Activated CD4-positive, CD25-positive, alpha-beta regulatory T cell (primary cell): Measurements from ENCODE around the gene RNF8.
"Not testable (repeated sequence)": the region's sequence is repeated elsewhere in the genome, so short reads cannot be mapped to it uniquely, and the experiment has no call there.

Source experiments
- DNase-seq, 4 experiments: peaks; one replicate each; lab custom pipeline; 2025; lab: John Stamatoyannopoulos, UW

Gene RNF8

GRCh38 chr6:37321516-37322415 is 32.0 kb upstream of the RNF8 start:
- DNase-seq, result no peak

GRCh38 chr6:37323580-37323979 is 30.2 kb upstream of the RNF8 start:
- DNase-seq, result no peak

- DNase-seq, result no peak
These were observed 29.4 kb upstream of the RNF8 start for GRCh38 chr6:37324131-37325033.

- not testable (repeated sequence) for DNase-seq
These were observed 23.4 kb upstream of the RNF8 start for GRCh38 chr6:37330345-37330744.

GRCh38 chr6:37331047-37331446 is 22.7 kb upstream of the RNF8 start:
- no peak for DNase-seq

GRCh38 chr6:37332894-37333293 is 20.9 kb upstream of the RNF8 start:
- DNase-seq, result no peak

- DNase-seq, result no peak
These were observed 19.7 kb upstream of the RNF8 start for GRCh38 chr6:37334047-37334446.

GRCh38 chr6:37338317-37338716 is 15.5 kb upstream of the RNF8 start:
- DNase-seq, result not testable (repeated sequence)

- no peak for DNase-seq
These were observed 15.0 kb upstream of the RNF8 start for GRCh38 chr6:37338745-37339255.

GRCh38 chr6:37339741-37340638 is 13.8 kb upstream of the RNF8 start:
- no peak for DNase-seq

- no peak for DNase-seq
These were observed 13.2 kb upstream of the RNF8 start for GRCh38 chr6:37340639-37340943.

- DNase-seq, result no peak
These were observed 10.5 kb upstream of the RNF8 start for GRCh38 chr6:37343248-37343647.

GRCh38 chr6:37344308-37344707 is 9.5 kb upstream of the RNF8 start:
- DNase-seq, result no peak

GRCh38 chr6:37345804-37346203 is 8.0 kb upstream of the RNF8 start:
- not testable (repeated sequence) for DNase-seq

- no peak for DNase-seq
These were observed 6.6 kb upstream of the RNF8 start for GRCh38 chr6:37347177-37347576.

- no peak for DNase-seq
These were observed 6.1 kb upstream of the RNF8 start for GRCh38 chr6:37347670-37348111.

- no peak for DNase-seq
These were observed 2.8 kb upstream of the RNF8 start for GRCh38 chr6:37351027-37351426.

- no peak for DNase-seq
These were observed 1.4 kb upstream of the RNF8 start for GRCh38 chr6:37352384-37352783.

- DNase-seq, result no peak
These were observed 972 bp downstream of the RNF8 start for GRCh38 chr6:37354526-37355384.

GRCh38 chr6:37357288-37357687 is 3.5 kb downstream of the RNF8 start:
- DNase-seq, result no peak

- no peak for DNase-seq
These were observed 4.1 kb downstream of the RNF8 start for GRCh38 chr6:37357860-37358259.
